HG02623 (cell line): ENCODE data around the gene DAAM1.

Experiments used
- ATAC-seq: cut with Tn5 transposase; IDR thresholded peaks from one replicate; pipeline ENCODE4 v1.9.1; 2021; ENCODE audit warnings: moderate library complexity; ENCODE audit not compliant: unreplicated experiment

The DAAM1 gene

GRCh38 chr14:59215757-59216156 lies 27.3 kb downstream of the DAAM1 start:
- ATAC-seq = no peak

- no peak for ATAC-seq
Observed at GRCh38 chr14:59217011-59217410, 28.5 kb downstream of the DAAM1 start.

GRCh38 chr14:59221568-59221967 lies 33.1 kb downstream of the DAAM1 start:
- no peak for ATAC-seq

- no peak for ATAC-seq
Observed at GRCh38 chr14:59224341-59224740, 35.9 kb downstream of the DAAM1 start.

GRCh38 chr14:59225281-59225680 lies 36.8 kb downstream of the DAAM1 start:
- no peak for ATAC-seq

GRCh38 chr14:59228421-59228820 lies 40.0 kb downstream of the DAAM1 start:
- no peak for ATAC-seq

GRCh38 chr14:59229653-59230406 lies 41.4 kb downstream of the DAAM1 start:
- no peak for ATAC-seq

GRCh38 chr14:59236195-59236594 lies 47.7 kb downstream of the DAAM1 start:
- ATAC-seq = no peak

- ATAC-seq = no peak
Observed at GRCh38 chr14:59238216-59238615, 49.7 kb downstream of the DAAM1 start.

- ATAC-seq = no peak
Observed at GRCh38 chr14:59239022-59239421, 50.6 kb downstream of the DAAM1 start.

GRCh38 chr14:59240356-59240755 lies 51.9 kb downstream of the DAAM1 start:
- peak; percentile 89 for ATAC-seq

GRCh38 chr14:59241121-59241520 lies 52.7 kb downstream of the DAAM1 start:
- no peak for ATAC-seq

GRCh38 chr14:59243174-59243573 lies 54.7 kb downstream of the DAAM1 start:
- no peak for ATAC-seq

- no peak for ATAC-seq
Observed at GRCh38 chr14:59244581-59244980, 56.1 kb downstream of the DAAM1 start.

- peak; percentile 85 for ATAC-seq
Observed at GRCh38 chr14:59245809-59246295, 57.4 kb downstream of the DAAM1 start.

- no peak for ATAC-seq
Observed at GRCh38 chr14:59246566-59246965, 58.1 kb downstream of the DAAM1 start.

- ATAC-seq = no peak
Observed at GRCh38 chr14:59247801-59248584, 59.5 kb downstream of the DAAM1 start.

- ATAC-seq = no peak
Observed at GRCh38 chr14:59249029-59249428, 60.6 kb downstream of the DAAM1 start.

- ATAC-seq = no peak
Observed at GRCh38 chr14:59251811-59252771, 63.6 kb downstream of the DAAM1 start.

GRCh38 chr14:59252772-59253500 lies 64.5 kb downstream of the DAAM1 start:
- no peak for ATAC-seq
